Uterus (tissue), 2 donors: ENCODE data around the gene RAB44.

Source experiments
- CTCF ChIP-seq, 4 experiments: fragments of 200-600 bp in 2 of 4; fragments of 450-650 bp in 2 of 4; sonication (generic) in 2 of 4; IDR thresholded peaks; one replicate each; pipeline ENCODE4 v1.5.1; 2016 to 2019; ENCODE audit warnings: antibody characterized with exemption in 4 of 4, mild to moderate bottlenecking in 2 of 4, moderate library complexity in 1 of 4
- POLR2A ChIP-seq, 2 donors: fragments of 450-650 bp; IDR thresholded peaks; one replicate each; pipeline ENCODE4 v1.6.1; 2016; ENCODE audit warnings: antibody characterized with exemption in 2 of 2, mild to moderate bottlenecking in 1 of 2, moderate library complexity in 1 of 2

GRCh38 chr6:36660771-36661471, 36.7 kb upstream of the RAB44 start:
- no peak for TF ChIP-seq CTCF (IDR thresholded peaks at IDR 0.05)
- TF ChIP-seq POLR2A (IDR thresholded peaks at IDR 0.05) = no peak
